GM23338 (cell line): ENCODE measurements around the gene TMEM63B. TPM values are rescaled to one million over a fixed set of nuclear protein-coding genes. Genes with fewer than 3 reads are reported as not detected.
A peak's percentile ranks its signal among the peaks of the same experiment; 100 is the strongest.

Experiments
- ATAC-seq: fragments of 200-7000 bp; cut with Tn5 transposase; 3 replicates; pipeline ENCODE4 v1.9.1; 2020
- DNase-seq: peaks from one replicate; pipeline ENCODE4 v3.0.0-alpha.2; 2015; ENCODE audit warnings: low spot score
- H2AFZ ChIP-seq: fragments of 200-600 bp; sonication (generic); 2 replicates; pipeline ENCODE4 v1.8.0; 2016; ENCODE audit warnings: antibody characterized with exemption, mild to moderate bottlenecking, moderate library complexity
- H3F3A ChIP-seq: fragments of 200-600 bp; sonication (generic); replicated peaks from 2 replicates; pipeline ENCODE4 v1.8.0; 2017; ENCODE audit warnings: antibody characterized with exemption, mixed run types, low read depth
- H3K27ac ChIP-seq: fragments of 200-600 bp; sonication (generic); 2 replicates; pipeline ENCODE4 v1.6.1; 2016; ENCODE audit warnings: low read depth
- H3K27me3 ChIP-seq: fragments of 200-600 bp; sonication (generic); 2 replicates; pipeline ENCODE4 v1.8.0; 2016; ENCODE audit warnings: mild to moderate bottlenecking, mixed run types, moderate library complexity; ENCODE audit not compliant: insufficient read depth
- H3K36me3 ChIP-seq: fragments of 200-600 bp; sonication (generic); 2 replicates; pipeline ENCODE4 v1.8.0; 2016; ENCODE audit warnings: mild to moderate bottlenecking; ENCODE audit not compliant: insufficient read depth
- H3K4me1 ChIP-seq: fragments of 200-600 bp; sonication (generic); 2 replicates; pipeline ENCODE4 v1.8.0; 2016; ENCODE audit warnings: mild to moderate bottlenecking, moderate library complexity; ENCODE audit not compliant: insufficient read depth
- H3K4me2 ChIP-seq: fragments of 200-600 bp; sonication (generic); 2 replicates; pipeline ENCODE4 v1.7.1; 2017; ENCODE audit warnings: mixed run types
- H3K4me3 ChIP-seq: fragments of 200-600 bp; sonication (generic); 2 replicates; pipeline ENCODE4 v1.6.1; 2016; ENCODE audit warnings: mixed run types
- H3K79me2 ChIP-seq: fragments of 200-600 bp; sonication (generic); replicated peaks from 2 replicates; pipeline ENCODE4 v1.8.0; 2017; ENCODE audit warnings: mild to moderate bottlenecking; ENCODE audit not compliant: insufficient read depth
- H3K9me2 ChIP-seq: fragments of 200-600 bp; sonication (generic); 2 replicates; pipeline ENCODE4 v1.8.0; 2017; ENCODE audit not compliant: insufficient read depth
- H4K20me1 ChIP-seq: fragments of 200-600 bp; sonication (generic); replicated peaks from 2 replicates; pipeline ENCODE4 v1.8.0; 2017; ENCODE audit warnings: mild to moderate bottlenecking; ENCODE audit not compliant: insufficient read depth
- H3K27ac Mint-ChIP-seq: 2 replicates; pipeline ENCODE4 v1.8.0; 2020; ENCODE audit warnings: inconsistent platforms, mild to moderate bottlenecking, moderate library complexity, mixed read lengths
- H3K27me3 Mint-ChIP-seq: 3 replicates; pipeline ENCODE4 v1.8.0; 2022; ENCODE audit warnings: low read depth, mild to moderate bottlenecking, moderate library complexity, mixed read lengths, inconsistent platforms; ENCODE audit not compliant: insufficient read depth, poor library complexity
- H3K36me3 Mint-ChIP-seq: 3 replicates; pipeline ENCODE4 v1.8.0; 2021; ENCODE audit warnings: low read depth, mild to moderate bottlenecking, inconsistent platforms, moderate library complexity, mixed read lengths
- H3K4me1 Mint-ChIP-seq: 3 replicates; pipeline ENCODE4 v1.8.0; 2020; ENCODE audit warnings: mild to moderate bottlenecking, inconsistent platforms, mixed read lengths
- H3K4me3 Mint-ChIP-seq: 3 replicates; pipeline ENCODE4 v1.8.0; 2021; ENCODE audit warnings: moderate library complexity, mild to moderate bottlenecking, inconsistent platforms, mixed read lengths
- H3K9me3 Mint-ChIP-seq: 3 replicates; pipeline ENCODE4 v1.8.0; 2020; ENCODE audit warnings: moderate library complexity, mild to moderate bottlenecking, inconsistent platforms, mixed read lengths
- CREB1 ChIP-seq: fragments of 250-450 bp; sonication (Bioruptor Pico); IDR thresholded peaks from 2 replicates; pipeline ENCODE4 v1.5.0; 2020; ENCODE audit warnings: low read depth, mild to moderate bottlenecking, moderate library complexity
- EZH2 ChIP-seq: fragments of 200-600 bp; sonication (generic); IDR thresholded peaks from one replicate; pipeline ENCODE4 v1.8.0; 2017; ENCODE audit warnings: antibody characterized with exemption, mild to moderate bottlenecking, low read depth; ENCODE audit not compliant: unreplicated experiment
- EZH2phosphoT487 ChIP-seq: fragments of 200-600 bp; sonication (generic); IDR thresholded peaks from one replicate; pipeline ENCODE4 v1.8.1; 2018; ENCODE audit warnings: antibody characterized with exemption; ENCODE audit not compliant: unreplicated experiment
- JUNB ChIP-seq: IDR thresholded peaks from one replicate; pipeline ENCODE4 v1.6.1; 2016; ENCODE audit warnings: antibody characterized with exemption; ENCODE audit not compliant: unreplicated experiment
- NANOG ChIP-seq: IDR thresholded peaks from 2 replicates; pipeline ENCODE4 v1.6.1; 2016; ENCODE audit warnings: antibody characterized with exemption, borderline replicate concordance
- POLR2AphosphoS5 ChIP-seq: IDR thresholded peaks from 2 replicates; pipeline ENCODE4 v1.6.1; 2016; ENCODE audit warnings: antibody characterized with exemption, low read depth
- STAT1 ChIP-seq: IDR thresholded peaks from one replicate; pipeline ENCODE4 v1.6.1; 2016; ENCODE audit warnings: antibody characterized with exemption; ENCODE audit not compliant: unreplicated experiment
- ZNF114 ChIP-seq: fragments of 250-450 bp; sonication (Bioruptor Pico); IDR thresholded peaks from 2 replicates; pipeline ENCODE4 v1.5.0; 2020; ENCODE audit warnings: mild to moderate bottlenecking, moderate library complexity
- ZNF331 ChIP-seq: fragments of 250-450 bp; sonication (Bioruptor Pico); IDR thresholded peaks from 2 replicates; pipeline ENCODE4 v1.5.0; 2020; ENCODE audit warnings: low read depth, mild to moderate bottlenecking, moderate library complexity
- polyA plus RNA-seq: library from polyadenylated mRNA; unstranded; fragments of >200 nt; fragmentation: Nextera tagmentation; extraction: Ambion mirVana; gene quantifications from 2 replicates; pipeline ENCODE4 v1.2.1, GENCODE V29; 2016
- total RNA-seq: library from RNA; depleted of rRNA; stranded (reverse); fragments of >200 nt; shearing (Covaris generic); gene quantifications from 2 replicates; pipeline ENCODE4 v1.2.3, GENCODE V29; 2014
- TF ChIP-seq, protein P1 (sequence below), 2 experiments: fragments of 200-600 bp in 1 of 2; sonication (generic) in 1 of 2; conservative IDR thresholded peaks; 2 replicates each; pipeline versions ENCODE4 v1.5.1 to v1.6.1; 2016 to 2017; ENCODE audit warnings: antibody characterized with exemption in 2 of 2, low read depth in 2 of 2, mild to moderate bottlenecking in 2 of 2, moderate library complexity in 1 of 2
- TF ChIP-seq, protein P2 (sequence below): IDR thresholded peaks from one replicate; pipeline ENCODE4 v1.6.1; 2018; ENCODE audit warnings: antibody characterized with exemption; ENCODE audit not compliant: unreplicated experiment
- TF ChIP-seq, protein P3 (sequence below): IDR thresholded peaks from 2 replicates; pipeline ENCODE4 v1.6.1; 2016; ENCODE audit warnings: antibody characterized with exemption

Gene TMEM63B
- total and polyA plus RNA-seq, 2 experiments from 2014 or later = 10.1 to 36.0 TPM

DNA sequence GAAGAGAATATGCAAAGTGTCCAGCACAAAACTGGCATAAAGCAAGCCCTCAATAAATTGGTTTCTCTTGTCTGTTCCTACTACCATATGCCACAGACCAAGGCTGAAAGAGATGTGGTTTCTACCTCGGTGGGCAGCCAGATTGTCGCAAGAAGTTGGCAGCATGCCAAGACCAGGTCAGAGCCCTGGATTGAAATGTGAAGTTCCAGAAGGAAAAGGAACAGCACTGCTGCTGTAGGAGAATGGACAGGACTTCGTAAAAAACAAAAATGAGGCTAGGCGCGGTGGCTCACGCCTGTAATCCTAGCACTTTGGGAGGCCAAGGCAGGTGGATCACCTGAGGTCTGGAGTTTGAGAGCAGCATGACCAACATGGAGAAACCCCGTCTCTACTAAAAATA is 22.2 kb upstream of the TMEM63B start (continued):
- TF ChIP-seq, protein P1, sequence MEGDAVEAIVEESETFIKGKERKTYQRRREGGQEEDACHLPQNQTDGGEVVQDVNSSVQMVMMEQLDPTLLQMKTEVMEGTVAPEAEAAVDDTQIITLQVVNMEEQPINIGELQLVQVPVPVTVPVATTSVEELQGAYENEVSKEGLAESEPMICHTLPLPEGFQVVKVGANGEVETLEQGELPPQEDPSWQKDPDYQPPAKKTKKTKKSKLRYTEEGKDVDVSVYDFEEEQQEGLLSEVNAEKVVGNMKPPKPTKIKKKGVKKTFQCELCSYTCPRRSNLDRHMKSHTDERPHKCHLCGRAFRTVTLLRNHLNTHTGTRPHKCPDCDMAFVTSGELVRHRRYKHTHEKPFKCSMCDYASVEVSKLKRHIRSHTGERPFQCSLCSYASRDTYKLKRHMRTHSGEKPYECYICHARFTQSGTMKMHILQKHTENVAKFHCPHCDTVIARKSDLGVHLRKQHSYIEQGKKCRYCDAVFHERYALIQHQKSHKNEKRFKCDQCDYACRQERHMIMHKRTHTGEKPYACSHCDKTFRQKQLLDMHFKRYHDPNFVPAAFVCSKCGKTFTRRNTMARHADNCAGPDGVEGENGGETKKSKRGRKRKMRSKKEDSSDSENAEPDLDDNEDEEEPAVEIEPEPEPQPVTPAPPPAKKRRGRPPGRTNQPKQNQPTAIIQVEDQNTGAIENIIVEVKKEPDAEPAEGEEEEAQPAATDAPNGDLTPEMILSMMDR (conservative IDR thresholded peaks at IDR 0.05; ENCODE audit: low read depth in 2 of 2) = no peak
- TF ChIP-seq JUNB (no peak), EZH2 (no peak), STAT1 (no peak), ZNF114 (CRISPR knock-in tag) (no peak), CREB1 (CRISPR knock-in tag) (no peak), POLR2AphosphoS5 (no peak), ZNF331 (CRISPR knock-in tag) (no peak)
- TF ChIP-seq, protein P2, sequence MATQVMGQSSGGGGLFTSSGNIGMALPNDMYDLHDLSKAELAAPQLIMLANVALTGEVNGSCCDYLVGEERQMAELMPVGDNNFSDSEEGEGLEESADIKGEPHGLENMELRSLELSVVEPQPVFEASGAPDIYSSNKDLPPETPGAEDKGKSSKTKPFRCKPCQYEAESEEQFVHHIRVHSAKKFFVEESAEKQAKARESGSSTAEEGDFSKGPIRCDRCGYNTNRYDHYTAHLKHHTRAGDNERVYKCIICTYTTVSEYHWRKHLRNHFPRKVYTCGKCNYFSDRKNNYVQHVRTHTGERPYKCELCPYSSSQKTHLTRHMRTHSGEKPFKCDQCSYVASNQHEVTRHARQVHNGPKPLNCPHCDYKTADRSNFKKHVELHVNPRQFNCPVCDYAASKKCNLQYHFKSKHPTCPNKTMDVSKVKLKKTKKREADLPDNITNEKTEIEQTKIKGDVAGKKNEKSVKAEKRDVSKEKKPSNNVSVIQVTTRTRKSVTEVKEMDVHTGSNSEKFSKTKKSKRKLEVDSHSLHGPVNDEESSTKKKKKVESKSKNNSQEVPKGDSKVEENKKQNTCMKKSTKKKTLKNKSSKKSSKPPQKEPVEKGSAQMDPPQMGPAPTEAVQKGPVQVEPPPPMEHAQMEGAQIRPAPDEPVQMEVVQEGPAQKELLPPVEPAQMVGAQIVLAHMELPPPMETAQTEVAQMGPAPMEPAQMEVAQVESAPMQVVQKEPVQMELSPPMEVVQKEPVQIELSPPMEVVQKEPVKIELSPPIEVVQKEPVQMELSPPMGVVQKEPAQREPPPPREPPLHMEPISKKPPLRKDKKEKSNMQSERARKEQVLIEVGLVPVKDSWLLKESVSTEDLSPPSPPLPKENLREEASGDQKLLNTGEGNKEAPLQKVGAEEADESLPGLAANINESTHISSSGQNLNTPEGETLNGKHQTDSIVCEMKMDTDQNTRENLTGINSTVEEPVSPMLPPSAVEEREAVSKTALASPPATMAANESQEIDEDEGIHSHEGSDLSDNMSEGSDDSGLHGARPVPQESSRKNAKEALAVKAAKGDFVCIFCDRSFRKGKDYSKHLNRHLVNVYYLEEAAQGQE = no peak
- TF ChIP-seq, protein P3, sequence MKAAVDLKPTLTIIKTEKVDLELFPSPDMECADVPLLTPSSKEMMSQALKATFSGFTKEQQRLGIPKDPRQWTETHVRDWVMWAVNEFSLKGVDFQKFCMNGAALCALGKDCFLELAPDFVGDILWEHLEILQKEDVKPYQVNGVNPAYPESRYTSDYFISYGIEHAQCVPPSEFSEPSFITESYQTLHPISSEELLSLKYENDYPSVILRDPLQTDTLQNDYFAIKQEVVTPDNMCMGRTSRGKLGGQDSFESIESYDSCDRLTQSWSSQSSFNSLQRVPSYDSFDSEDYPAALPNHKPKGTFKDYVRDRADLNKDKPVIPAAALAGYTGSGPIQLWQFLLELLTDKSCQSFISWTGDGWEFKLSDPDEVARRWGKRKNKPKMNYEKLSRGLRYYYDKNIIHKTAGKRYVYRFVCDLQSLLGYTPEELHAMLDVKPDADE = no peak

GRCh38 chr6:44105993-44106740 is 21.2 kb upstream of the TMEM63B start:
- peaks cover 15% of the 10 kb centered on the region for H3K36me3 ChIP-seq
- Mint-ChIP-seq H3K4me3 (no peak overlapping the region), H3K9me3 (no peaks in the 10 kb centered on the region), H3K27ac (0 out of 2 replicates have a peak overlapping the region, but pooled peaks have one; percentile 41), H3K4me1 (peaks cover 22% of the 10 kb centered on the region), H3K27me3 (peaks cover 12% of the 10 kb centered on the region), H3K36me3 (peaks cover 63% of the 10 kb centered on the region)
- H3K27ac ChIP-seq = no peak overlapping the region
- no peak for ATAC-seq
- DNase-seq = no peak
- H3K79me2 ChIP-seq = peaks cover 3% of the 10 kb centered on the region
- H3K9me2 ChIP-seq = no peaks in the 10 kb centered on the region
- peaks cover 30% of the 10 kb centered on the region for H4K20me1 ChIP-seq
- no peak overlapping the region for H3K4me2 ChIP-seq
- H3K4me3 ChIP-seq = no peak overlapping the region
- no peaks in the 10 kb centered on the region for H3F3A ChIP-seq
- H2AFZ ChIP-seq = no peak overlapping the region
- H3K27me3 ChIP-seq = no peaks in the 10 kb centered on the region
- no peaks in the 10 kb centered on the region for H3K4me1 ChIP-seq
- no peak for TF ChIP-seq ZNF114 (CRISPR knock-in tag)
- no peak for TF ChIP-seq NANOG
- TF ChIP-seq, protein P2 = no peak
- TF ChIP-seq, protein P1 (conservative IDR thresholded peaks at IDR 0.05; ENCODE audit: low read depth in 2 of 2) = no peak
- TF ChIP-seq JUNB = no peak
- TF ChIP-seq EZH2phosphoT487 = no peak
- TF ChIP-seq STAT1 = no peak
- no peak for TF ChIP-seq ZNF331 (CRISPR knock-in tag)
- TF ChIP-seq EZH2 = no peak
